ENCODE results near the gene HRCT1. TPM values are rescaled to one million over a fixed set of nuclear protein-coding genes. Genes with fewer than 3 reads are reported as not detected.

The HRCT1 gene
- total RNA-seq, 1 experiment from 2014 or later = 1.7 TPM

- no peak for TF ChIP-seq EZH2phosphoT487 (IDR thresholded peaks at IDR 0.05; ENCODE audit: borderline replicate concordance, low read length)
- no peak overlapping the region for H3K9ac ChIP-seq (ENCODE audit: low read length)
- no peaks in the 10 kb centered on the region for H3K36me3 ChIP-seq (ENCODE audit: low read depth, low read length)
- H3K4me3 ChIP-seq (ENCODE audit: low read length) = no peak overlapping the region
- H3K4me2 ChIP-seq (ENCODE audit: low read length) = no peak overlapping the region
- no TSS peak for BruUV-seq (replicated peaks)
- no peaks in the 10 kb centered on the region for H4K20me1 ChIP-seq (ENCODE audit: low read length)
- peak overlapping the region; percentile 72; the same call in 1 of the 2 replicates for H2AFZ ChIP-seq (ENCODE audit: low read length)
- intact Hi-C loops (cut with micrococcal nuclease) = loop anchor here (1.0 kb wide), 1 partner anchor 42 kb away; no protein-coding TSS in a partner anchor
- no peak overlapping the region for H3K27ac ChIP-seq (ENCODE audit: low read length)
- ChIA-PET CTCF (interaction anchor here (1.1 kb wide), 1 partner anchor 42 kb away, joined by 18 read pairs; no protein-coding TSS in a partner anchor), POLR2A (ENCODE audit: unreplicated experiment) (no interaction called here)
- H3K9me2 ChIP-seq (replicated peaks; ENCODE audit: low read length) = no peaks in the 10 kb centered on the region
- no peaks in the 10 kb centered on the region for H3K9me3 ChIP-seq (ENCODE audit: low read length)
- H3K27me3 ChIP-seq (ENCODE audit: low read length) = no peaks in the 10 kb centered on the region
- peaks cover 8% of the 10 kb centered on the region for H3K4me1 ChIP-seq (ENCODE audit: insufficient read depth, low read length)
- ATAC-seq = no peak
- H3K79me2 ChIP-seq (ENCODE audit: low read length) = no peaks in the 10 kb centered on the region
- H3F3A ChIP-seq (ENCODE audit: low read length, unreplicated experiment) = no peaks in the 10 kb centered on the region
- DNase-seq = no peak
Measured at GRCh38 chr9:35944841-35945240, 38.8 kb downstream of the HRCT1 start.

- H4K20me1 ChIP-seq (ENCODE audit: low read length) = no peaks in the 10 kb centered on the region
- no peak overlapping the region for H3K27ac ChIP-seq (ENCODE audit: low read length)
- ChIA-PET CTCF (interaction anchor here (0.6 to 1.1 kb wide), 2 partner anchors 22 to 42 kb away, joined by 6 to 18 read pairs; no protein-coding TSS in a partner anchor), POLR2A (ENCODE audit: unreplicated experiment) (no interaction called here)
- H3K9me3 ChIP-seq (ENCODE audit: low read length) = no peaks in the 10 kb centered on the region
- H3K9ac ChIP-seq (ENCODE audit: low read length) = peak overlapping the region; percentile 35; the same call in 1 of the 2 replicates
- peaks cover 8% of the 10 kb centered on the region for H3K4me1 ChIP-seq (ENCODE audit: insufficient read depth, low read length)
- no peaks in the 10 kb centered on the region for H3K9me2 ChIP-seq (replicated peaks; ENCODE audit: low read length)
- H2AFZ ChIP-seq (ENCODE audit: low read length) = peak overlapping the region; percentile 72
- ATAC-seq = peak; percentile 57
- TF ChIP-seq, protein P1, sequence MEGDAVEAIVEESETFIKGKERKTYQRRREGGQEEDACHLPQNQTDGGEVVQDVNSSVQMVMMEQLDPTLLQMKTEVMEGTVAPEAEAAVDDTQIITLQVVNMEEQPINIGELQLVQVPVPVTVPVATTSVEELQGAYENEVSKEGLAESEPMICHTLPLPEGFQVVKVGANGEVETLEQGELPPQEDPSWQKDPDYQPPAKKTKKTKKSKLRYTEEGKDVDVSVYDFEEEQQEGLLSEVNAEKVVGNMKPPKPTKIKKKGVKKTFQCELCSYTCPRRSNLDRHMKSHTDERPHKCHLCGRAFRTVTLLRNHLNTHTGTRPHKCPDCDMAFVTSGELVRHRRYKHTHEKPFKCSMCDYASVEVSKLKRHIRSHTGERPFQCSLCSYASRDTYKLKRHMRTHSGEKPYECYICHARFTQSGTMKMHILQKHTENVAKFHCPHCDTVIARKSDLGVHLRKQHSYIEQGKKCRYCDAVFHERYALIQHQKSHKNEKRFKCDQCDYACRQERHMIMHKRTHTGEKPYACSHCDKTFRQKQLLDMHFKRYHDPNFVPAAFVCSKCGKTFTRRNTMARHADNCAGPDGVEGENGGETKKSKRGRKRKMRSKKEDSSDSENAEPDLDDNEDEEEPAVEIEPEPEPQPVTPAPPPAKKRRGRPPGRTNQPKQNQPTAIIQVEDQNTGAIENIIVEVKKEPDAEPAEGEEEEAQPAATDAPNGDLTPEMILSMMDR (conservative IDR thresholded peaks at IDR 0.05; ENCODE audit: low read depth, low read length) = peak; percentile 83
- TF ChIP-seq EZH2 (IDR thresholded peaks at IDR 0.05; ENCODE audit: low read length, unreplicated experiment) = no peak
- TSS peak; percentile 71 for BruUV-seq (replicated peaks)
- H3K79me2 ChIP-seq (ENCODE audit: low read length) = no peaks in the 10 kb centered on the region
- no peaks in the 10 kb centered on the region for H3F3A ChIP-seq (ENCODE audit: low read length, unreplicated experiment)
- no peaks in the 10 kb centered on the region for H3K36me3 ChIP-seq (ENCODE audit: low read depth, low read length)
- intact Hi-C loops (cut with micrococcal nuclease) = loop anchor here (1.0 kb wide), 1 partner anchor 42 kb away; no protein-coding TSS in a partner anchor
- H3K4me2 ChIP-seq (ENCODE audit: low read length) = peak overlapping the region; percentile 37
- no peaks in the 10 kb centered on the region for H3K27me3 ChIP-seq (ENCODE audit: low read length)
- no peak overlapping the region for H3K4me3 ChIP-seq (ENCODE audit: low read length)
- peak; percentile 84 for DNase-seq
Measured at GRCh38 chr9:35945341-35946018, 39.5 kb downstream of the HRCT1 start.

DNA sequence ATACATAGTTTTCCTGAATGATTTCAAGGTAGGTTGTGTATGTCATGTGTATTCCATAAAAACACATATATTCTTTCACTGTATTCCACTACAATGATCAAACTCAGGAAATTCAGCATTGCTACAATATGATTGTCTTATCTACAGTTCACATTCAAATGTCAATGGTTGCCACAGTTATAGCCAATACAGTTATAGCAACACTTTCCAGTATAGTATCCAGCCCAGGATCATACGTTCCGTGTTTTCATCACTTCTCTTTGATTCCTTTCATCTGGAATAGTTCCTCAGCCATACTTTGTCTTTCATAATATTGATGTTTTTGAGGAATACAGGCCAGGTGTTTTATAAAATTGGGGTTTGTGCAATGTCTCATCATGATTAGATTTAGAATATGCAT, 42.4 kb downstream of the HRCT1 start:
- POLR2A ChIA-PET (ENCODE audit: unreplicated experiment) = no interaction called here
- H3K4me1 ChIP-seq (ENCODE audit: insufficient read depth, low read length) = peaks cover 12% of the 10 kb centered on the region
- no TSS peak for BruUV-seq (replicated peaks)
- no peak overlapping the region for H3K4me2 ChIP-seq (ENCODE audit: low read length)
- H3K9me3 ChIP-seq (ENCODE audit: low read length) = no peaks in the 10 kb centered on the region
- ATAC-seq (no peak), DNase-seq (no peak)
- no peak overlapping the region for H2AFZ ChIP-seq (ENCODE audit: low read length)
- intact Hi-C loops (cut with micrococcal nuclease) = no loop called here
- H3F3A ChIP-seq (ENCODE audit: low read length, unreplicated experiment) = no peaks in the 10 kb centered on the region
- H3K9me2 ChIP-seq (replicated peaks; ENCODE audit: low read length) = no peaks in the 10 kb centered on the region
- no peaks in the 10 kb centered on the region for H3K27me3 ChIP-seq (ENCODE audit: low read length)
- H3K4me3 ChIP-seq (ENCODE audit: low read length) = no peak overlapping the region
- no peak overlapping the region for H3K9ac ChIP-seq (ENCODE audit: low read length)
- no peaks in the 10 kb centered on the region for H4K20me1 ChIP-seq (ENCODE audit: low read length)
- H3K79me2 ChIP-seq (ENCODE audit: low read length) = no peaks in the 10 kb centered on the region
- CTCF ChIA-PET = no interaction called here
- no peak overlapping the region for H3K27ac ChIP-seq (ENCODE audit: low read length)
- TF ChIP-seq EZH2 (IDR thresholded peaks at IDR 0.05; ENCODE audit: low read length, unreplicated experiment) (no peak), EZH2phosphoT487 (IDR thresholded peaks at IDR 0.05; ENCODE audit: borderline replicate concordance, low read length) (no peak)
- TF ChIP-seq, protein P1 (conservative IDR thresholded peaks at IDR 0.05; ENCODE audit: low read depth, low read length) = no peak
- no peaks in the 10 kb centered on the region for H3K36me3 ChIP-seq (ENCODE audit: low read depth, low read length)
